ENCODE results near the gene EMC7.
"Not testable (repeated sequence)": the region's sequence is repeated elsewhere in the genome, so short reads cannot be mapped to it uniquely, and the experiment has no call there.

DNA sequence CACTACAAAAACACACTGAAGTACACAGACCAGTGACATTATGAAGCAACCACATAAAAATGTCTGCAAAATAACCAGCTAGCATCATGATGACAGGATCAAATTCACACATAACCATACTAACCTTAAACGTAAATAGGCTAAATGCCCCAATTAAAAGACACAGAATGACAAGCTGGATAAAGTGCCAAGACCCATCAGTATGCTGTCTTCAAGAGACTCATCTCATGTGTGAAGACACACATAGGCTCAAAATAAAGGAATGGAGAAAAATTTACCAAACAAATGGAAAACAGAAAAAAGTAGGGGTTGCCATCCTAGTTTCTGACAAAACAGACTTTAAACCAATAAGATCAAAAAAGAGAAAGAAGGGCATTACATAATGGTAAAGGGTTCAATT, 51.3 kb downstream of the EMC7 start:
- not testable (repeated sequence) for TF ChIP-seq BHLHE40 (IDR thresholded peaks at IDR 0.05; ENCODE audit: borderline replicate concordance); ELF4 (IDR thresholded peaks at IDR 0.05); SP1 (IDR thresholded peaks at IDR 0.05); FOXK2 (IDR thresholded peaks at IDR 0.05); SUZ12 (IDR thresholded peaks at IDR 0.05); ARNT (IDR thresholded peaks at IDR 0.05); PKNOX1 (IDR thresholded peaks at IDR 0.05); LEF1 (IDR thresholded peaks at IDR 0.05; ENCODE audit: borderline replicate concordance); TARDBP (IDR thresholded peaks at IDR 0.05)
